Activated CD8-positive, alpha-beta memory T cell treated with anti-CD3 and anti-CD28 coated beads for 1 hour (primary cell): ENCODE data around the gene POU4F3.
"Not testable (repeated sequence)": the region's sequence is repeated elsewhere in the genome, so short reads cannot be mapped to it uniquely, and the experiment has no call there.

Experiments
- DNase-seq, 2 donors: peaks; one replicate each; pipeline ENCODE4 v3.0.0-alpha.2; 2020; ENCODE audit warnings: low read depth in 1 of 2; ENCODE audit errors: extremely low read depth in 1 of 2

POU4F3 gene

GRCh38 chr5:146338774-146339714 is at the start of gene POU4F3:
Gene POU4F3 (plus strand): TSS chr5:146338839. CDS start chr5:146339113, 274 bp downstream.
- DNase-seq = no peak

GRCh38 chr5:146290318-146290717 is 48.3 kb upstream of the POU4F3 start:
- DNase-seq = no peak

GRCh38 chr5:146291421-146292074 is 47.1 kb upstream of the POU4F3 start:
- DNase-seq = no peak

GRCh38 chr5:146296245-146296644 is 42.4 kb upstream of the POU4F3 start:
- no peak for DNase-seq

GRCh38 chr5:146298920-146299319 is 39.7 kb upstream of the POU4F3 start:
- not testable (repeated sequence) for DNase-seq

- DNase-seq = no peak
These were observed 37.0 kb upstream of the POU4F3 start for GRCh38 chr5:146301626-146302025.

GRCh38 chr5:146302406-146302805 is 36.2 kb upstream of the POU4F3 start:
- no peak for DNase-seq

GRCh38 chr5:146306838-146307237 is 31.8 kb upstream of the POU4F3 start:
- DNase-seq = no peak

GRCh38 chr5:146307796-146308195 is 30.8 kb upstream of the POU4F3 start:
- DNase-seq = no peak

GRCh38 chr5:146310540-146310939 is 28.1 kb upstream of the POU4F3 start:
- DNase-seq = no peak

- no peak for DNase-seq
These were observed 27.4 kb upstream of the POU4F3 start for GRCh38 chr5:146311278-146311677.

GRCh38 chr5:146313027-146313426 is 25.6 kb upstream of the POU4F3 start:
- DNase-seq = no peak

GRCh38 chr5:146321571-146321970 is 17.1 kb upstream of the POU4F3 start:
- DNase-seq = no peak

GRCh38 chr5:146327257-146327870 is 11.3 kb upstream of the POU4F3 start:
- no peak for DNase-seq

- no peak for DNase-seq
These were observed 10.7 kb upstream of the POU4F3 start for GRCh38 chr5:146327989-146328388.

GRCh38 chr5:146329697-146330096 is 8.9 kb upstream of the POU4F3 start:
- no peak for DNase-seq

- DNase-seq = no peak
These were observed 7.2 kb upstream of the POU4F3 start for GRCh38 chr5:146331423-146331822.

GRCh38 chr5:146334074-146334533 is 4.5 kb upstream of the POU4F3 start:
- DNase-seq = no peak

GRCh38 chr5:146336197-146336596 is 2.4 kb upstream of the POU4F3 start:
- no peak for DNase-seq

GRCh38 chr5:146337264-146337904 is 1.3 kb upstream of the POU4F3 start:
- DNase-seq = no peak

GRCh38 chr5:146337928-146338327 is 711 bp upstream of the POU4F3 start:
- DNase-seq = no peak
